PFSK-1 (cell line): Measurements from ENCODE around the gene CLEC17A.

ENCODE experiments used
- FOXP2 ChIP-seq: optimal IDR thresholded peaks from 2 replicates; pipeline ENCODE3; 2011; ENCODE audit warnings: borderline replicate concordance, control low read depth, inconsistent platforms; ENCODE audit not compliant: insufficient read depth; ENCODE audit errors: extremely low read length, extremely low read depth
- POLR2AphosphoS5 ChIP-seq: IDR thresholded peaks from 2 replicates; pipeline ENCODE4 v1.6.1; 2012; ENCODE audit warnings: low read depth, mild to moderate bottlenecking, control low read depth, low read length, moderate library complexity
- REST ChIP-seq, 2 experiments: IDR thresholded peaks; 2 replicates each; pipeline versions ENCODE4 v1.6.1 to v1.8.0; 2011 to 2012; ENCODE audit warnings: low read depth in 2 of 2, low read length in 2 of 2, control low read depth in 1 of 2, inconsistent platforms in 1 of 2, mild to moderate bottlenecking in 1 of 2, moderate library complexity in 1 of 2; ENCODE audit not compliant: insufficient read depth in 1 of 2
- SIN3A ChIP-seq: IDR thresholded peaks from 2 replicates; pipeline ENCODE4 v1.6.1; 2012; ENCODE audit warnings: mild to moderate bottlenecking, low read length, moderate library complexity, borderline replicate concordance; ENCODE audit not compliant: insufficient read depth
- TAF1 ChIP-seq: IDR thresholded peaks from 2 replicates; pipeline ENCODE4 v1.6.1; 2012; ENCODE audit warnings: low read length, control low read depth, borderline replicate concordance; ENCODE audit not compliant: insufficient read depth

Gene CLEC17A

DNA sequence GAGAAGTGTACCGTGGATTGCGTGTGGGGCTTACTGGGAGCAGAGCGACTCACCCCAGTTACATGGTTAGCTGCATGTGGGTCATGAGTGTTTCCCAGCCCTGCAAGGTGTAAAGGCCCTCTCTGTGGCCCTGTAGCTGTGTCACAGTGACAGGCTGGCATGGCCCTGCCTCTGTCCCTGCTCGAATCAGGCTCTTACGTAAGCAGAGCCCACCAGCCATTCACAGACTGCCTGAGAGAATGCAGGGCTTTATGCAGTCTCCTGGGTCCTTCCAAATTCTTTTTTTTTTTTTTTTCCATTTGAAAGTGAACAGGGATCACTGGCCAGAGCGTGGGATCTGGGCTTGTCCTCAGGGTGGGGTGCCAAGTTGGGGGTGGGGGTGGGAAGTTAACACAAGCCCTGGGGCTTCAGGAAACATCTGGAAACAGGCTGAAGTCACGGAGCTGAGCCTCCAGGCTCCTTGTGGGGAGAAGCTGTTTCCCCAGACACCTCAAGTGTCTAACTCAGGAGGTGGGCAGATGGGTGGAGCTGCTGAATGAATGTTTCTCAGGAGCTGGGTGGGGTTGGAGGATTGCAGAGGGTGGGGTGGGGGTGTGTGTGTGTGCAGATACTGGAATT is 40.1 kb upstream of the CLEC17A start:
- no peak for TF ChIP-seq TAF1
- TF ChIP-seq FOXP2, result no peak
- no peak for TF ChIP-seq REST (IDR thresholded peaks at IDR 0.05; ENCODE audit: insufficient read depth in 1 of 2, low read depth in 2 of 2, low read length in 2 of 2)
- no peak for TF ChIP-seq SIN3A
- no peak for TF ChIP-seq POLR2AphosphoS5

DNA sequence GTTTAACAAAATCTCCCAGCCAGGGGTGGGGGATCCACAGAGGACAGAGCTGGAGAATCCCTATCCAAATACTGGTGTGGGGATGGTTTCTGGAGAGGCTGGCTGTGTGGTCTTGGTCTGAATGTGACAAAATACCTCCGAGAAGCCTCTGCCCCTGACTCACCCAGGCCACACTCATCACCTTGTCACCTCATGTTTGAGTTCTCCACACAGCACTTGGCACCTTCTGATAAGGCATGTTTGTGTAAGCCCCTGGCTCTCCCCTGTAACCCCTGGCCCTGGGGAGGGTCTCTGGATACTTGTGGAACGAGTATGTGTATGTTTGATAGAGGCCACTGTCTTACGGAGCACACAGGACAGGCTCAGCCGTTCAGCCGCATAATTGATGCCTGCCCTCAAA is 38.8 kb upstream of the CLEC17A start:
- TF ChIP-seq TAF1 (no peak), FOXP2 (no peak), SIN3A (no peak), POLR2AphosphoS5 (no peak), REST (IDR thresholded peaks at IDR 0.05; ENCODE audit: insufficient read depth in 1 of 2, low read depth in 2 of 2, low read length in 2 of 2) (no peak)

DNA sequence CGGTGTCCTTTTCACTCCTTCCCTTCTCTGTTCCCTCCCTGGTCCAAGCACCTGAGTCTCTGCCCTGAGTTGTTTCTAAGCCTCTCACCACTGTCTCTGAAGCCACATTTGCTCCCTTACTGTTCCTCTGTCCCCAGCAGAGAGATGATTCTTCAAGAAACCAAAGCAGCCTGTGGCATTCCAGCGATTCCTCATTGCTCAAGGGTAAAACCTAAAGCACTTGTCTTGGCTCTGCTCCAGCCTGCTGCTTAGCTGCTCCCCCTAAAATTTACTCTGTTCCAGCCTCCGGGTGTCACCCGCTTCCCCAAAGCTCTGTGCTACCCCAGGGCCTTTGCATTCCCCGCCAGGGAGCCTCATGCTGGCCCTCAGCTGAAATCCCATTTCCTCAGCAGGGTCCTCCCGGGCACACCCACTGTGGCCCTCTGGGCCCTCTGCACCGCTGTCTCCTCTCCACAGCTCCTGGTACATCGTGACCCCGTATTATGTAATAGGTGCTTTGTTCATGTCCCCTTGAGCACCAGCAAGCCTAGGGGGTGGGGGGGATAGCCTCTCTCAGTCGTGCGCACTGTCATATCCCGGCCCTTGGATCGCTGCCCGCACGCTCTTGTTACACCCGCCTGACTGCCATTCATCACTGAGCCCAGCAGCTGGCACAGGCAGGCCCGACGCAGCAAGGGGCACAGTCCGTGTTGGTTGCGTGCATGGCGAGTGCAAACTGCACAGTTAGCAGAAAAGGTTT is 37.7 kb upstream of the CLEC17A start:
- no peak for TF ChIP-seq FOXP2
- TF ChIP-seq SIN3A, result no peak
- no peak for TF ChIP-seq POLR2AphosphoS5
- TF ChIP-seq TAF1, result no peak
- TF ChIP-seq REST (IDR thresholded peaks at IDR 0.05; ENCODE audit: insufficient read depth in 1 of 2, low read depth in 2 of 2, low read length in 2 of 2), result no peak

DNA sequence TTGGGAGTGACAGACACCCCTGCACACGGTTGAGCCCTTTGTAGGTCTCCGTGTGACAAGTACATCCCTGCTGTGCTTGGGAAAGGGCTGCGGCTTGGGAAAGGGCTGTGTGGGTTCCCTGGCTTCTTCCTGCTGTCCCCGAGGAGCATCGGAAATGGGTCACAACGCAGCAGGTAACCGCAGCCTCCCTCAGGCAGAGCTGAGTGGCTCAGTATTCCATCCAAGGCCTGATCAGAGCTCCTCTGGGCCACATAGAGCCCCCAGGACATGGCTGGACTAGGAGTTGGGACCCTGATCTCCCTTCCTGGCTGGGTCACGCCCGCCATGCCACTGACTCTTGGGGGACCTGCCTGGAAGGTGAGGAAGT is 37.2 kb upstream of the CLEC17A start:
- no peak for TF ChIP-seq TAF1

DNA sequence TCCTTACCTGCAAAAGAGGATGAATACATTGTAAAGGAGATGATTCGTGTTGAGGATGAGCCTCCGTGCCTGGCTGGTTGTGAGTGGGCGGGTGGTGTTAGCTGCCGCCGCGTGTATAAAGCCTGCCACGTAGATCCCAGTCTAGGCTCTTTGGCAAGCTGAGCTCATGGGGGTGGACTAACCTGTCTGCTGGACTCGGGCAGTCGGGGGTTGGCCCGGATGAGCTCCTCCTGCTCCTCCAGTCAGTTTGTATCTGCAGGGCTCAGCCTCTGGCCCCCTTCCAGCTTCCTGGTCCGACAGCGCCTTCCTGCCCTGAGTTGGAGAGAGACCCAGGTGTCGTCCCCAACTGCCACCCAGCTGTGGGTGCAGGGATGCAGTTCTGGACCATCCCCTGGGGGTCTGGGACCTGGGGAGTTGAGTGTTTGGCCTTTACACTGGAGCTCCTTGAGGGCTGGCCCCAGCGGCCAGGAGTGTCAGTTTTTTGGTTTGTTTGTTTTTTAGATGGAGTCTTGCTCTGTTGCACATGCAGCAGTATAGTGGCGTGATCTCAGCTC is 32.6 kb upstream of the CLEC17A start:
- TF ChIP-seq FOXP2 (no peak), SIN3A (no peak), POLR2AphosphoS5 (no peak), TAF1 (no peak), REST (IDR thresholded peaks at IDR 0.05; ENCODE audit: insufficient read depth in 1 of 2, low read depth in 2 of 2, low read length in 2 of 2) (no peak)
